Tibial artery (tissue), 4 donors: ENCODE measurements around the gene HTN1.

ENCODE experiments used
- DNase-seq, 2 donors: peaks; one replicate each; pipeline ENCODE4 v3.0.0-alpha.2; 2019
- H3K27ac ChIP-seq, 2 donors: fragments of 200-600 bp; sonication (generic) in 1 of 2; 1 replicate in 1 of 2; 2 replicates in 1 of 2; pipeline ENCODE4 v1.5.1; 2018 to 2019; ENCODE audit warnings: mild to moderate bottlenecking in 1 of 2
- H3K27me3 ChIP-seq, 2 donors: fragments of 200-600 bp; sonication (generic) in 1 of 2; one replicate each; pipeline versions ENCODE4 v1.5.1 to v1.6.0; 2016 to 2019
- H3K36me3 ChIP-seq, 3 donors: fragments of 200-600 bp; sonication (generic) in 2 of 3; one replicate each; pipeline ENCODE4 v1.5.1; 2016 to 2019; ENCODE audit warnings: mild to moderate bottlenecking in 2 of 3
- H3K4me1 ChIP-seq, 4 donors: fragments of 200-600 bp; sonication (generic) in 2 of 4; 1 replicate in 3 of 4; 2 replicates in 1 of 4; pipeline ENCODE4 v1.5.1; 2016 to 2019
- H3K4me3 ChIP-seq, 2 donors: fragments of 200-600 bp; sonication (generic) in 1 of 2; 1 replicate in 1 of 2; 2 replicates in 1 of 2; pipeline ENCODE4 v1.5.1; 2018 to 2019; ENCODE audit warnings: mild to moderate bottlenecking in 2 of 2
- H3K9me3 ChIP-seq, 3 donors: fragments of 200-600 bp; sonication (generic) in 1 of 3; one replicate each; pipeline ENCODE4 v1.5.1; 2016 to 2019
- CTCF ChIP-seq, 2 experiments: fragments of 200-600 bp in 1 of 2; fragments of 450-650 bp in 1 of 2; IDR thresholded peaks; one replicate each; pipeline ENCODE4 v1.5.1; 2017 to 2019; ENCODE audit warnings: antibody characterized with exemption in 2 of 2, mild to moderate bottlenecking in 1 of 2, moderate library complexity in 1 of 2
- intact Hi-C: fragments of 100-400 bp; cut with DNase I; formaldehyde crosslinking; loops from one replicate; pipeline ENCODE4 v1.15.0; 2023; ENCODE audit warnings: low total_unique reads

Gene HTN1

GRCh38 chr4:70099206-70099605 is 49.0 kb downstream of the HTN1 start:
- no peak overlapping the region for H3K27ac ChIP-seq
- intact Hi-C loops = no loop called here
- no peaks in the 10 kb centered on the region for H3K36me3 ChIP-seq
- H3K4me1 ChIP-seq = no peaks in the 10 kb centered on the region
- no peak for DNase-seq
- H3K4me3 ChIP-seq = no peak overlapping the region
- no peak for TF ChIP-seq CTCF (IDR thresholded peaks at IDR 0.05)
- H3K9me3 ChIP-seq = no peaks in the 10 kb centered on the region
- H3K27me3 ChIP-seq = no peaks in the 10 kb centered on the region
